HG03196 (cell line): ENCODE results near the gene MYH6.
"Not testable (repeated sequence)": the region's sequence is repeated elsewhere in the genome, so short reads cannot be mapped to it uniquely, and the experiment has no call there.

Experiments
- ATAC-seq: cut with Tn5 transposase; IDR thresholded peaks from one replicate; pipeline ENCODE4 v1.9.1; 2021; ENCODE audit not compliant: unreplicated experiment

Gene MYH6

DNA sequence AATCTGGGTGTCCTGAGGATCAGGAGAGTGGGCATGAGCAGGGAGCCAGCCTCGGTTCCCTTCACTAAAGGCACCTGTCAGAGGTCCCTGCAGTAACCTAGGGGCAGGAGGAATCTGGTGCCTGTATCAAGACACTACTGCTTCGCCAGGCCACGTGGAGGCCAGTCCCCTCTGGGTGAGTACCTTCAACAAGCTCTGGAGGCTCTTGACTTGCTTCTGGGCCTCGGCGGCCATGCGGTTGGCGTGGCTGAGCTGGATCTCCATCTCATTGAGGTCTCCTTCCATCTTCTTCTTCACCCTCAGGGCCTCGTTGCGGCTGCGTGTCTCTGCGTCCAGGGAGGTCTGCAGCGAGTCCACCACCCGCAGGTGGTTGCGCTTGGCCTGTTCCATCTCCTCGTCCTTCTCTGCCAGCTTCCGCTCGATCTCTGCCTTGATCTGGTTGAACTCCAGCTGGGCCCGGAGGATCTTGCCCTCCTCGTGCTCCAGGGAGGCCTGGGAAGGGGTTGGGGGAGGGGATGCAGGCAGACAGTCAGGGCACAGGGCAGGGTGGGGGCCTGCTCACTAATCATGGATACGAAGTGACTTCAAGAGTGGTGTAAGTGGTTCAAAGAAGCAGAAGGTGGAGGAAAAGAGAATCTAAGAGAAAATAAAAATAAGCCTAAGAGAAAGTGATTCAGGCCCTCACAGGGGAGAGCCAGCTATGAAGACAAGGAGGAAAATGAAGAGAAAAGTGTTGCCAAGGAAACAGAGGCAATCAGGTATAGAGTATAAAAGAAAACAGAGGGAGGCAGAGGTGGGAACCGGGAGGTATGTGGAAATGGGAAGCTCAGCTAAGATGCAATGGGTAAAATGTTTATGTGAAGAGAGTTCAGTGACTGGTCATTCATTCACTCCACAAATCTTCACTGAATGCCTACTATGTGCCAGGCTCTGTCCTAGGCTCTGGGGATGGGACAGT is 8.0 kb upstream of the MYH6 start:
- ATAC-seq = no peak

DNA sequence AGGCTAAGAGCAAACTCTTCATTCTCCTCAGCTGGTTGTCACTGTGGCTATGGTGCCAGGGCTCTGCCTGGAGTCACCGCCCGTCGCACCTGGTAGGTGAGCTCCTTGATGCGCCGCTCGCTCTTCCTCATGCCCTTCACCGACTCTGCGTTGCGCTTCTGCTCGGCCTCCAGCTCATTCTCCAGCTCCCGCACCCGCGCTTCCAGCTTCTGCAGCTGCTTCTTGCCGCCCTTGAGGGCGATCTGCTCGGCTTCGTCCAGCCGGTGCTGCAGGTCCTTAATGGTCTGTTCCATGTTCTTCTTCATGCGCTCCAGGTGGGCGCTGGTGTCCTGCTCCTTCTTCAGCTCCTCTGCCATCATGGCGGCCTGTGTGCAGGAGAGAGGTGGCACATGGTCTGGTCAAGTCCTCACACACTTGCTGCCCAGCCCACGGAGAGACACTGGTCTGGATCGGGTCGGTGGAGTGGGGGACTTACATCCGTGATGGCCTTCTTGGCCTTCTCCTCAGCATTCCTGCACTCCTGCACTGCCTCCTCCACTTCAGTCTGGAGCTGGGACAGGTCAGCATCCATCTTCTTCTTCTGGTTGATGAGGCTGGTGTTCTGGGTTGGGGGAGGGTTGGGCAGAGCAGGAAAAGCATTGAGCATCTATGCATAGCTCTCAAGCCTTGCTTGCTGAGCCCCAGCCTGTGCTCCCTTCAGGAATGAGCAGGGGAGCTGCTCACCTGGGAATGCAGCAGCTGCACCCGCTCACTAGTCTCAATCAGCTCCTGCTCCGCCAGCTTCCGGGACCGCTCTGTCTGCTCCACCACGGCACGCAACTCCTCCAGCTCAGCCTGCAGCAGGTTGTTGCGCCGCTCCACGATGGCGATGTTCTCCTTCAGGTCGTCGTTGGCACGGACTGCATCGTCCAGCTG is 7.1 kb upstream of the MYH6 start:
- no peak for ATAC-seq

DNA sequence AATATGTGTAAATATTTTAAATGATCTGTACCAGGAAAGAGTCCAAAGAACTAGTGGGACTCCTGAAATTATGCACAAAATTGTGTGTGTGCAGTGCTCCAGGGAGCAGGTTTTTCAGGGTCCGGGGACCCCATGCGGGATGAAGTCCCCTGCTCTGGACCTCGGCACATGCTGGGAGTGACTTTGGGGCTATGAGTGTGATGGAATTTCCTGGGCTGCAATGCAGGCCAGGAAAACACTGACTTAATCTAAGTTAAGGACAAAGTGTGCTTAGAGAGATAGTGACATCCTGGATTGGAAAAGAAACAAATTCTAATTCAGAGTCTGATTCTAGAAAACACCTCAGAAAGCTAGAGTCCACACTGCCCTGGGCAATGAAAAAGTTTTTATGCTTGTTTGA is 6.2 kb upstream of the MYH6 start:
- ATAC-seq = no peak

DNA sequence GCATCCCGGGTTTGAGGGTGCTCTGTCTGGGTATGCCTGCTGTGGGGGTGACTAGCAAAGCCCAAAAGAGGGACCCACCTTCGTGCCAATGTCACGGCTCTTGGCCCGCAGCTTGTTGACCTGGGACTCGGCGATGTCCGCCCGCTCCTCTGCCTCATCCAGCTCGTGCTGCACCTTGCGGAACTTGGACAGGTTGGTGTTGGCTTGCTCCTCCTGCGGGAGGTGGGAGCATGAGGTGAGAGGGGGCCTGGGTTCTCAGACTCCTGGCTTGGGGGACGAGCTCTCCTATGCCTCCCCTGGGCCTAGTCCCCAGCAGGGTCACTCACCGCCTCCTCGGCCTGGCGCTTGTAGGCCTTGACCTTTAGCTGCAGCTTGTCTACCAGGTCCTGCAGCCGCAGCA is 5.6 kb upstream of the MYH6 start:
- ATAC-seq = no peak

DNA sequence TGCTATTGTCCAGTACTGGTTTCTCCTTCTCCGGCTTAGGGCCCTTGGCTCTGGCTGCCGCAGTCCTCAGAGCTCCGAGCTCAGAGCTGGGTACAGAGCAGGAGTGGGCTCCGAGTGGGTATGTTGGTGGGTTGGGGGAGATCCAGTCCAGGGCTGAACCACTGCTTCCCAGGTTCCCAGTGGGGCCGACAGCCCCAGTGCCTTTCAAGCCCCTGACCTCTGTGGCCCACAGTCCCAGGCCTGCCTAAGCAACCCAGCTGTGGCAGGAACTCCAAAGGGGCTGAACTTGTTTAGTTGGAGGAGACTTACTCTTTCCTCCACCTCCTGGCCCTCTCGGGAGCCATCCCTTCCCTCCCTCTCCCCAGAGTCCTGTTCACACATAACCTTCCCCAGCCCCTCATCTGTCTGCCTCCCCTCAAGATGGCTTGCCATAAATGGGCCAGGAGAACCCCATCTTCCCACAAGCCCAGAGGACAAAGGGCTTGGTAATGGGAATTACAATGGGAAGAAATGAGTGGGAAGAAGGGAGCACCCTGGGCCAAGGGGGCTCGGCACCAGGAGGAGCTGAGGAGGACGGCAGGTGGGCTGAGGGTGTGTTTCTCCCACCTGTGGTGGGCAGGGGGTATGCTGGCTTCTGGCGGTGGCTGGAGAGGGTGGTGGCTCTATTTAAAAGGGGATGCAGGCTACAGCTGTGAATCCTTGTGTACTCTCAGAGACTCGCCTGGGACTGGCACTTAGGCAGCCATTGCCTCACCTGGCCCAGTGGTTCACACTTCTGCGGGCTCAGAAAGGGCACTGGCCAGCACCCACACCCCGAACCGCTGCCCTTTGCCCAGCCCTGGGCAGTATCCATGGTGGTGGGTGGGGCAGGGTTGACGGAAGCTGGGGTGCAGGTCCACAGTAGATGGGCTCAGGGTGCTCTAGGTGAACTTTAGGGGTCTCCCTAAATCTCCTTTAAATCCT is 3.8 kb upstream of the MYH6 start:
- ATAC-seq = no peak

DNA sequence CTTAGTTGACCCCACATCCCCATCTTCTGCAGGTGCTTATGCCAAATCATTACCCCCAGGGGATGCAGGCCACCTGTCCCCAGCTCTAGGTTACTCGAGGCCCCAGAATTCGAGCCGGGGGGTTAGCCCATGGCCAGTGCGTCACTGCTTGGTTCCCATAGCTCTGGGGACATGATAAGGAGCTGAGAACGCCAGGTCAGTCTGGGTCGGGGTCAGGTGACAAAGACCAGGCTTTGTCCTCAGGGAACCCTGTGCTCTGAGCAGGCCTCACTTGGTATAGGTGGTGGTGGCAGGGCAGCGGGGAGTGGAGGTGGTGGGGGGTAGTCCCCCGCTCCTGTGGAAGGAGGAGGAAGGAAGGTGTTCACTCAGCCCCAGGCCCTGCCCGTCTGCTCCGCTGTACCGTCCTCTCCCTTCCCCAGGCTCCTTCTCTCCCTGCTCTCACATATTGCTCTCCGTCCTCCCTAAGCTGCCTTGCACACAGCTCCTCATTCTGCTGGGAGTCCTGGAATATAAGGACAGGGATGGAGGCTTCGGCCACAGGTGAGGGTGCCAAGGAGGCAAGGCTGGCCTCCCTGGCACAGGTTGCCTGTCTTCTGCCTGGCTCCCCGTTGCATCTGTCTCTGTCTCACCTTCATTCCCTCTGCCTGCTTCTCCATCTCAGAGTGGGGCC is 2.0 kb upstream of the MYH6 start:
- no peak for ATAC-seq

DNA sequence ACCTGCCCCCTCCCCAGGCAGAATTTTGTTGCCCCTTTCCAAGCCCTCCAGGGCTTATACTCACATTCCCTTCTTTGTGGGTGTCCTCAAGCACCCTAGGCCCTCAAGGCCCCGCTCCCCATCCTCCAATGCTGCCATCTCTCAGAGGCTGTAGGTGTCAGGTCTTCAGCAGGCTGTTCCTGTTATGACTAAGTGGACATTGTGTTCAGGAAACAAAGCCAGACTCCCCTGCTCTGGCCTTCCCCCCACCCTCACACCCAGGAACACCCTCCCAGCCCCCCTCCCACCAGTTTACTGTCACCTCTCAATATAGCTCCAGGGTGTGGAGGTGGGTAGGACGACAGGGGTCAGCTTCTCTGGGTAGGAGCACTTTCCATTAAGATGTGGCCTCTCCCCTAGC is 1.4 kb upstream of the MYH6 start:
- ATAC-seq = no peak

DNA sequence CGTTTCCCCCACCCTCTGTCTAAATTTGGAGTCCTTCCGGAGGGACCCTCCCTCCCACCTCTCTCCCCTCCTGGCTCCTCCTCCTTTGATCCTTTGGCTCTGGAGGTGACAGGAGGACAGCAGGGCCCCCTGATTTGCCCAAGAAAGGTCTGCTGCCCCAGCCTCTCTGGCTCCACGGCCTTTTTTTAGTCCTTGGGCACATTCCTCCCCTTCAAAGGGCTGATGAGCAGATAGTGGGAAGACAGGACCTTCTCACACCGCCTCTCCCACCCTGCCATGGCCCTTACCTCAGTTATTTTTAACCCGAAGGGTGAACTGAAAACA is 196 bp upstream of the MYH6 start:
- no peak for ATAC-seq

DNA sequence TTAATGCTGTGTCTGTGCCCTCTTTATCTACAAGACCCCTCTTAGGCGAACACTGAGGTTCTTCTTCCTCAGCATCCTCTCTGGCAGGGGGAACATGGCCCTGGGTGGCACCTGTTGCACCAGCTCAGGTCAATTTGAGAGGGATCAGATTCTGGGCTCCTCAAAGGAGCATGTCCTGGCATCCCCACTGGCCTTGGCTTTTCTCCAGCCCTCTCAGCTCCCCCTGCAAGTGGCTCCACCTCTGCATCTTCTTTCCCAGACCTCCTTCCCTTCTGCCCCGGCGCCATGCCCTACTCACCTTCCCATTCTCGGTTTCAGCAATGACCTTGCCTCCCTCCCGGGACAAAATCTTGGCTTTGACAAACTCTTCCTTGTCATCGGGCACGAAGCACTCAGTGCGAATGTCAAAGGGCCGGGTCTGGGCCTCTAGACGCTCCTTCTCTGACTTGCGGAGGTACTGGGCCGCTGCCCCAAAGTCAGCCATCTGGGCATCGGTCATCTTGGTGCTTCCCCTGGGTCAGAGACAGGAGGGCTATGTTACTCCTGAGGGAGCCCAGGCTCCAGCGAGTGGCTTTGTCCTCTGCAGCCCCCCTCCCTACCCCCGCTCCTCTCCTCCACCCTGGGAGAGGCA is 1.2 kb downstream of the MYH6 start:
- ATAC-seq = no peak

DNA sequence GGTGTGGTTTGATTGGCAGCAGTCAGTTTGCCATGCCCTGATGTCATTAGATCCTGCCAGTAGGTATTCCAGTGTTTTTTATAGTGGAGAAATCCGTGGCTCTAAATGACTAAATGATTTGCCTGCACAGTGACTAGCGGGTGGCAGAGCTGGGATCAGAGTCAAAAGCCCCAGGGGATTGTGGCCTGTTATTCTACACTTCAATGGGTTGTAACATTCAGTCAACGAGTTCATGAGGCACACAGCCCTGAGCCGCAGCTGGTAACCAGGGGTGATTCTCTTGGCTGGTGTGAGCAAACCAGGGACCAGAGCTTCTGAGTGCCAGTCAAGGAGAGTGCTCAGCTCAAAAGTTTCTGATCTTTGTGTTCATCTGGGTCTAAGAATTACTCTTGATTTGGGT is 1.8 kb downstream of the MYH6 start:
- no peak for ATAC-seq

DNA sequence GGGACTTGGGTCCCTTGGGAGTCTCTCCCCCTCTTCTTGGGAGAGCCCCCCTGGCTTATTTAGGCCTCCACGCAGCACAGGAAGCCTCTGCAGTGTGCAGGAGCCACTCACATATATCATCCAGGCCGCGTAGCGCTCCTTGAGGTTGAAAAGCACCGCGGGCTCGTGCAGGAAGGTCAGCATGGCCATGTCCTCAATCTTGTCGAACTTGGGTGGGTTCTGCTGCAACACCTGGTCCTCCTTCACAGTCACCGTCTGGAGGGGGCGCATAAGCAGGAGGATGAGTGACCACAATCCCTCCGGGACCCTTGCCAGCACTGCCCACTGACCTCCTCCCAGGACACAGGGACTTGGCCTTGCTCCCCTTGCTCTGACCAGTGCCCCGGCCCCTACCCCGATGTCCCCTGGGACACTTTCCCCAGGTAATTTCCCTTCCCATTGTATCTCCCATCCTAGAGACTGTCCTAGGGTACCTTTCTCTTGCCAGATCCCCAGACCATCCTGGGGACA is 2.5 kb downstream of the MYH6 start:
- ATAC-seq = no peak

DNA sequence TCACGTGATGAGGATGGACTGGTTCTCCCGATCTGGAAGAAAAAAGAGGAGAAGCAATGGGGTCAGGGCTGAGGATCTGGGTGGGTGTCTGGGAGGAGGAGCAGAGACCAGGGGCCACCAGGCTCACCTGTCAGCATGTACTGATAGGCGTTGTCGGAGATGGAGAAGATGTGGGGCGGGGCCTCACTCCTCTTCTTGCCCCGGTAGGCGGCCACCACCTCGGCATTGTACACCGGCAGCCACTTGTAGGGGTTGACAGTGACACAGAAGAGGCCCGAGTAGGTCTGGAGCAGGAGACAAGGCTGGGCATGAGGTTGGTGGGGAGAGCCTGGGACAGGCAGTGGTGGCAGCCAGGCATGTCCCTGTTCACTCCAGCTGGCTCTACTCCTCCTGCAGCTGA is 3.0 kb downstream of the MYH6 start:
- no peak for ATAC-seq

DNA sequence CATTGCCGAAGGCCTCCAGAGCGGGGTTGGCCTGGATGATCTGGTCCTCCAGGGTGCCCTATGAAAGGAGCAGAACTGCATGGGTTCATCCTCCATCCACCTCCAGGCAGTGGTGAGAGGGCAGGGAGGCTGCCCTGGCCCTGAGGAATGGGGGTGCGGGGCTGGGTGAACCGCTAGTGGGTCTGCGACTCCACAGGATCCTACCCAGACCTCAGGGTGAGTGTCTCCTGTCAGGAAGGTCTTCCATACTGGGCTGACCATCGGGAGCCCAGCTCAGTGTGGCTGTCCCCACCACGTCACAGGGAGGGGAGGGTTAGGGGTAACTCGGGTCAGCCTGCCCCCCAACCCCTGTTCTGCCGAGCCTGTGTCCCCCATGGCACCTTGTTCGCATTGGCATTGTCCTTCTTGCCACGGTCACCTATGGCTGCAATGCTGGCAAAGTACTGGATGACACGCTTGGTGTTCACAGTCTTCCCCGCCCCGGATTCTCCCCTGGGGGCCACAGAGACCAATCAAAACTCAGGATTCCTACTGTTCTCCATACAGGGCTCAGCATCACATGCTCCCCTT is 3.7 kb downstream of the MYH6 start:
- ATAC-seq = no peak

DNA sequence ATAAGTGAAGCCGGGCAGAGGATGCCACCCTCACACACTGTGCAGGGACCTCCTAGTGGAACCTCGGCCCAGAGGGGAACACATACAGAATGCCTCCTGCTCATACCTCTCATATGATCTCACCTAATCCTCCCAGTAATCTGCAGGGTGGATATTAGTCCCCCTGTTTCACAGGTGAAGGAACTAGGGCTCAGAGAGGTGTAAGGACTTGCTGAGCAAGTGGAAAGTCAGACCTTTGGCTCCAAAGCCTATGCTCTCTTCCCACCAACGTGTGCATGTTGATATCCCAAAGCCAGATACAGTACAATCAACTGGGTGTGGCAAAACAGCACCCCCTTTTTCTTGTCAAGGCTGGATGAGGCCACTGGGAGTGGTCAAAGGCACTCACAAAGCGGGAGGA is 4.2 kb downstream of the MYH6 start:
- no peak for ATAC-seq

DNA sequence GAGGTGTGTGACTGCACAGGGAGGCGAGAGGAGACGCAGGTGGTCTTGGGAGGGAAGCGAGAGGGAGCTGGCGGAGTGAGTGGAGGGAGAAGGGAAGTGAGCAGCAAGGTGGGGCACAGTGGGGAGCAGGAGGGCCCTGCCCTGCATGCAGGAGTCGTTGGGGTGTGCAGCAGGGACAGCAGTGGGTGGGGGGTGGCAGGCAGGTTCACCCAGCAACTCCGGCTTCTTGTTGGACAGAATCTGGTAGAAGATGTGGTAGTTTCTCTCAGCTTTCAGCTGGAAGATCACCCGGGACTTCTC is 5.0 kb downstream of the MYH6 start:
- no peak for ATAC-seq

DNA sequence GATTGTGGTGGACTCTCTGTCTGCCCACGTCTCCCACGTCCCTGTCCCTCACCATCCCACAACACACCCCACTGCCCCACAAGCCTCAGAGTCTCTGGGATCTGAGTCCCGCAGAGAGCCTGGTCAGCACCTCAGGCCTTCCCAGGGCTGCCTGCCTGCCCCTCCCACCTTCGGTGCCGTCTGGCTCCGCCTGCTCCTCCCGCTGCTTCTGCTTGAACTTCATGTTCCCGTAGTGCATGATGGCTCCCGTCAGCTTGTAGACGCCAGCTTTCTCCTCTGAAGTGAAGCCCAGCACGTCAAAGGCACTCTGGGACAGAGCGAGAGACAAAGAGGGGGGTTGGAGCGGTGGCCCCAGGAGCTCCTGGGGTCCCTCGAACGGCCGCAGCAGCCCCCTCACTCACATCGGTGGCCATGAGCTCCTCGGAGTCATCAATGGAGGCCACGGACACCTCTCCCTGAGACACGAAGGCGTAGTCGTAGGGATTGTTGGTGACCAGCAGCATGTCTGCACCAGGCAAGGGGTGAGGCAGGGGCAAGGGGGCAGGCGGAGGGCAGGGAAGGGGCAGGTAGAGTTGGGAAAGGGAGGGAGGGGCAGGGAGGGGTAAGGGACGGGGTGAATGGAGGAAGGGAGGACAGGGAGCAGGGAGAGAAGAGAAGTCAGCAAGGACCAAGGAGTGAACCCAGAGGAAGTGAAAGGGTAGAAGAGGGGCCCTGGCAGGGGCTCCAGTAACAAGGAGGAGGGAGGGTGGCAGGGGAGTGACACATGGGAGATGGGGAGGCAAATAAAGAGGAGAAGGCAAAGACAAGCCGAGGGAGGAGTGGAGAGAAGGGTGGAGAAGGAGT is 5.6 kb downstream of the MYH6 start:
- ATAC-seq = no peak

DNA sequence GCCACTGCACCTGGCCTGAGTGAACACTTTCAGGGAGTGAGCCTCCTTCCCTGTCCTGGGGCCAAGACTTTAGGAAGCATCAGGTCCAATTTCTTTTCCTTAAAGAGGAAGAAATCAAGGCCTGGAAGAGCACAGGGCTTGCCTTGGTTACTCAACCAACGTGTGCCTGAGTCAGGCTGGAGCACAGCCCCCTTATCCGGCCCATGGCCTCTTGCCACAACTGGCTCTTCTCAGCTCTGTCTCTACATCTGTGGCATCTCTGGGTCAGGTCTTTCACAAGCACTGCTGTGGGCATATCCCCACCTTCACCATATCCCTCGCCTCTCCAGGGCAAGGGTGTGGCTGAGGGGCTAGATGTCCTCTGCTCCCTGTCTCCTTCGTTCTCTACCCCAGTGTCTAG is 6.8 kb downstream of the MYH6 start:
- no peak for ATAC-seq

DNA sequence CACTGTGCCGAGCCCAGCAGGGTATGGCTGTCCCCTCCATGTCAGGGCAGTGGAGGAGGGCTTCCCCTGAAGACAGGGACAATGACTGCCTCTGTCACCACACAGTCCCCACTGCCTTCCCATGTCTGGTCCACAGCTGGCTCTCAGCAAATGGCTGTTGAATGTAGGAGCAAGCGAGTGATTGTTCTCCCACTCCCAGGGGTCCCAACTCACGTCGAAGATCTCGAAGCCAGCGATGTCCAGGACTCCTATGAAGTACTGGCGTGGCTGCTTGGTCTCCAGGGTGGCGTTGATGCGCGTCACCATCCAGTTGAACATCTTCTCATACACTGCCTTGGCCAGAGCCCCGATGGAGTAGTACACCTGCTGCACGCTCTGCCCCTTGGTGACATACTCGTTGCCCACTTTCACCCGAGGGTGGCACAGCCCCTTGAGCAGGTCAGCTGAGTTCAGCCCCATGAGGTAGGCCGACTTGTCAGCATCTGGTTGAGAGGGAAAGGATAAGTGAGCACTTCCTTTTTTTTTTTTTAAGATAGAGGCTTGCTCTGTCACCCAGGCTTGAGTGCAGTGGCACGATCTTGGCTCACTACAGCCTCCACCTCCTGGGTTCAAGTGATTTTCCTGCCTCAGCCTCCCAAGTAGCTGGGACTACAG is 7.5 kb downstream of the MYH6 start:
- ATAC-seq = not testable (repeated sequence)
